NCI-H345 (cell line): ENCODE data around the gene NGFR.

Experiments used
- DNase-seq: peaks from one replicate; lab custom pipeline; 2025; lab: John Stamatoyannopoulos, UW

Gene NGFR

DNA sequence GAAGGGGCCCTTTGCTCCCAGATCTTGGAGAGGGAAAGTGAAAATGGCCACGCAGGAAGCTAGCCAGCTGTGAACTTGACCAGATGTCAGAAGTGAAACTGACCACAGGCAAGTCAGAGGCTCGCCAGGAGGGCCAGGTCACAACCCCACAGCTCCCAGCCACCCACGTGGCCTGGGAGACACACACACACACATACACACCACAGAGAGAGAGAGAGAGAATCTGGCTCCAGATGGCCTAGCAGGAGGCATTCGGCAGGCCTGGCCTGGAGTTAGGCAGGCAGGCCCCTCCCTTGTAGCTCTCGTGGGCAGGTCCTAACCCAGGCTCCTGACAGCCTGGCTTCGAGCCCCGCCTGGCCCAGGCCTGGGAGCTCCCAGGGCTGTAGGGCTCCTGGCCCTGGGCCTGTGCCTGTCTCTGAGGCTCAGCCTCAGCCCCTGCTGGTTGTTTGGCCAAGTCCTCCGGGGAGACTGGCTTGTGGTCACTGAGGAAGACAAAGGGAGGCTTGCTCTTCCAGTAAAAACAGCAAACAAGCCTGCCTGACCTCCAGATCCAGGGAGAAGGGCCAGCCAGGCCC is 20.2 kb downstream of the NGFR start:
- DNase-seq: no peak

DNA sequence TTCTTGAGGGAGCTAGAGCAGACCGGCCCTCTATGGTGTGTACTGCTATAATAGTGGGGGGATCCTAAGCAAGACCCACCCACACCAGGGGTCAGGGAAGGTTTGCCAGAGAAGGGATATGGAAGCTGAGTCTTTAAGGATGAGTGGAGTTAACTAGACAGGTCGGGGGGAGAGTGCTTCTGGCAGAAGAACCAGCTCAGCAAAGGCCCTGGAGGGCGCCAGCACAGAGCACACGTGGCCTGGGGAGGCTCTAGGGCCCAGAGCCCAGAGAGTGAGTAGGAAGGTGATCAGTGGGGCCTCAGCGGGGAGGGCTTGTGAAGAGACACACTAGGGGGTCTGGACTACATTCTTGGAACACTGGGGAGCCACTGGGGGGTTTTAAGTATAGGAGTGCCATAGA is 21.1 kb downstream of the NGFR start:
- DNase-seq: no peak

DNA sequence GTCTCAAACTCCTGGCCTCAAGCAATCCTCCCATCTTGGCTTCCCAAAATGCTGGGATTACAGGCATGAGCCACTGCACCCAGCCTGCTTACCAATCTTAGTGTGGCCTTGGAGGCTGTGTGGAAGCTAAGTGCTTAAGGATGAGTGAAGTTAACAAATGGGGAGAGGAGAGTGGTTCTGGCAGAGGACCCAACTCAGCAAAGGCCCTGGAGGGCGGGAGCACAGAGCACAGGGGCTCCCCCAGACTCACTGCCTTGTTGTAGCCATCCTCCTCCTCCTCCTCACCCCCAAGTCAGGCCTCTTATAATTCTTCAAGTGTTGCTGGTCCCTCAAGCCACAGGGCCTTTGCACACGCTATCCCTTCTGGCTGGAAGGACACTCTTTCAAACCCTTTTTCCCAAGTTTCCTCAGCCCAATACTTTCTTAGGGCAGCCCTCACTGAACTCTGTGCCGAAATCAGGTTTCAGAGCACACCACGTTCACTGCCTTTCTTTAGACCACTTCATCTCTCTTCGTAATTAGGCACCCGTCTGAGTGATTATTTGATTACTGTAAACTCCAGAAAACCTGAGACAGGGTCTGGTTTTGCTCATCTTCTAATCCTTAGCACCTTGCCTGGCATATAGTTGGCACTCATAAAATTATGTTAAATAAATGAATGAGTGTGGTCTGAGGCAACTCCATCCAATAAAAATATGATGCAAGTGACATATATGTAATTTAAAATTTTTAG is 23.4 kb downstream of the NGFR start:
- DNase-seq: no peak

DNA sequence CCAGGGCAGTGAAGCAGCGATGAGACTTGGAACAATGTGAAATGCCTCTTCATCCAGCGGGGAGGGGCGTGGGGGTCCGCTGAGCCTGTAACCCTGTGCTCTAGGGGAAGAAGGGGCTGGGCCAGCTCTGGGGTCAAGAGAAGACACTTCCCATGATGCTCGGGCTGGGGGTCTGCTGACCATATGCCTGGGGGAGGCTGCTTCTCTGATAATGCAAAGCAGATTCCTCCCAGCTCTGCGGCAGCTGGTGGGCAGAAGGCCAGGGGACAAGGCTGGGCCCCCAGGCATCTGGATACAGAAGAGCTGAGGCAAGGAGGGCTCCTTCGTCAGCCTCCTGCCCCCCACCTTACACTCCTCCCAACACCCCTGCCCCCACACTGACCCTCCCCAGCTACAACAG is 24.7 kb downstream of the NGFR start:
- DNase-seq: no peak

- DNase-seq: no peak
Measured at GRCh38 chr17:49520386-49521087, 25.4 kb downstream of the NGFR start.

- no peak for DNase-seq
Measured at GRCh38 chr17:49521088-49521450, 26.0 kb downstream of the NGFR start.

DNA sequence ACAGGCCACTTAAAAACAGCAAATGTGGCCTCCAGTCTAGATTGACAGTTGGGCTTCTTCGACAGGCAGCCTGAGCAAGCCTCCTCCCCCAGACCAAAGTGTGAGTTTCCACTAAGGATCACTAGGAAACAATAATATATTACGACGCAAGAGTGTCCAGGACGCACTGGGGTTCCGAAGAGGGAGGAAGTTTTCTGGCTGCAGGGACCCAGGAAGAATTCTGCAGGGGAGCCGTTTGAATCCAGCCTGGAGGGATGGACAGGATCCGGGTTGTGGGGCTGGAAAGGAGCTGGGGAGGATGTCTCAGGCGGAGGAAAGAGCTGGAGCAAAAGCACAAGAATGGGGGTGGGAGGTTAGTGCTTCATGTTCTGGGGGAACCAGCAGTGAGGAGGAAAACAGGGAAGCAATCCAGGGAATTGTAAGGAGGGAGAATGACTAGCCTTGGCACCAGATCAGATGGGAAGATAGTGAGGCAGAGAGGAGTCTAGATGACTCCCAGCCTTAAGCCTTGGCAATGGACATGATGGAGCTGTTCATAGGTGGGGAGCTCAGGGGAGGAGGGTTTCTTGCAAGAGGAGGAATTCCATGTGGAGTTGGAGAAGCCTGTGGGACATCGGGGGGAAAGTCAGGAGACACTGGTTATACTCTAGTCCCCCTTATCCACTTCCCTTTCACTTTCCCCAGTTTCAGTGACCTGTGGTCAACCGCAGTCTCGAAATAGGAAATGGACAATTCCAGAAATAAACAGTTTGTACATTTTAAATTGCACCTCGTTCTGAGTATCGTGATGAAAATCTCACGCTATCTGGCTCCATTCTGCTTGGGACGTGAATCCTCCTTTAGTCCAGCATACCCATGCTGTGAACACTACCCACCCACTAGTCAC is 26.6 kb downstream of the NGFR start:
- no peak for DNase-seq

GRCh38 chr17:49522357-49522890 is 27.3 kb downstream of the NGFR start:
- DNase-seq: no peak

DNA sequence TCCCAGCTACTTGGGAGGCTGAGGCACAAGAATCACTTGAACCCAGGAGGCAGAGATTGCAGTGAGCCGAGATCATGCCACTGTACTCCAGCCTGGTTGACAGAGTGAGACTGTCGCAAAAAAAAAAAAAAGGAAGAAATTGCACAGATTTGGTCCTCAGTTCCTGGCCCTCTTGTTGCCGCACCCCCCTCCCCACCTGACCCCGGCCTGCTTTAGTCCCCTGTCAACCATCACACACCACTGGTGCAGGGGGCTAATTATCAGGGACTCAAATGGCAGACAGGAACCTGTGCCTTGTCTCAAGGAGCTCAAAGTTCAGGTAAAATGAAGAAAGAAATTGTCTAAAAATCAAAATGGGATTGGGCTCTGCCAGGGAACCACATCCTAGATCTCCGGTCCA is 28.1 kb downstream of the NGFR start:
- DNase-seq: no peak

GRCh38 chr17:49523706-49524472 is 28.8 kb downstream of the NGFR start:
- no peak for DNase-seq

DNA sequence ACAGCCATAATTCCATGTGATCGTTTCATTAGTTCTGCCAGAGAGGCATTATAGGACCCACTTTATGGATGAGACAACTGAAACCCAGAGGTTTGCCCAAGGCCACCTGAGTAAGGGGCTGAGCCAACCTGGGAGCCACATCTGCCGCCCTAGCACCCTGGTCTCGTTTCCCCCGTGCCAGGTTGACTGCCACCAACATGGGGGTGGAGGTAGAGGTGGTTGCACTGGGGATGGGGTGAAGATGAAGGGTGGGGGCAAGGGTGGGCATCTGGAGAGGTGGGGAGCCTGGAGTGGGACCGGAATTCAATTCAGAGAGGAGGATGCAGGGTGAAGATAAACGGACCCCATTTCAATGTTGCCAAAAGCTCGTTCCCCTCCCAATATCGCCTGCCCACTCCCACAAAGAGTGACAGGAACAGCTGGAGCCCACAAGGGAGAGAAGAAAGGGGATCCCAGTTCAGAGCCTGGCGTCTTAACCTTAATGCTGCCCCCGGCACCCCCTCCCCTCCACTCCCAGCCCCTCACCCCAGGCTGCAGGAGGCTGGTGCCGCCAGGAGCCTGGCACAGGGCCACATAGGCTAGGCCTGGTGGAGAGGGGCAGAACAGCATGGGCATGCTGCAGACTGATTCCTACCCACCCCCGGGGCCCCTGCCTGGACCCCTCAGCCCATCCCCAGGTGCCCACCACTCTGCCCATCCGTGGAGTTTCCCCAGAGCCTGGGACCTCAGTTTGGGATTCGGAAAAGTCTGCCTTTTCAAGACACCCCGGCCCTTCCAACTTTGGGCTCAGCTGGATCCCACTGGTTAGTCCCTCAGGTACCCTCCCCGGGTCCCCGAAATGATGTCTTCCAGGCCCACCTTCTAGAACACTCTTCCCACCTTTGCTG is 29.6 kb downstream of the NGFR start:
- DNase-seq: no peak

DNA sequence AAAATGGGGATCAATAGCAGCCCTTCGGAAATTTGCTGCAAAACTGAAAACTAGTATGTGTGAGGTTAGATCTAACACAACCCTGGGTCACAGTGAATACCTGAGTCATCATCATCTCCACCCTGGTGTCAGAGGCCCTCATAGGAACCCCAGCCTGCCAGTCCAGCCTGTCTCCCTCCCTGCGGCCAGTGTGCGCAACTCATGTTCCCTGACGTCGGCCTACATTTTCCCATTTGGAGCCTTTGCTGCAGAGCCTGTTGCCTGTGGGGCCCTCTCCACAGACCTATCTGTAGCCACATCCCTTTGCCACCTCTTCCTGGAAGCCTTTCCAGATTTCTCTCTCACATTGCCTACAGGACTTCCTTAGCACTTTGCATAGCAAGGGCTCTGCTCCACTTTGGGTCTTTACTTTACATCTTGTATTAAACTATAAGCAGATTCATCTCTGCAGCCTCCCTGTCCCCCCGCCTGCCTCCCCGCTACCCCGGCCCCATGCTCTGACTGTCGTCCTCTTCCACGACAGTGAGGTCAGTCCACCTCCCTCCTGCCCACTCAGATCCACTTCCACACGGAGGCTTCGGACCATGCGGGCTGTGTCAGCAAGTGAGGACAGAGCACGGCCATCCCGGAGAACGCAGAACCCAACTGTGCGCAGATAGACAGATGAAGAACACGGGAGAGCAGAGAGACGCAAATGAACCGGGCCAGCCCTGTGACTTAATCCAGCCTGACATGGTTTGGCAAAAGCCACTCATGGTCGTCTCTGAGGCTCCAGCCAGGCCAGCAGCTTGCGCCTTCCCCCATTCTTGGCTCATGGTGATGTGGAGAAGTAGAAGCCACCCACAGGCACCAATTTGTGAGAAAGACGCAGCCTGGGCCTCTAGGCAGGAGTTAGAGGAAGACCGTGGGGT is 31.0 kb downstream of the NGFR start:
- DNase-seq: no peak

DNA sequence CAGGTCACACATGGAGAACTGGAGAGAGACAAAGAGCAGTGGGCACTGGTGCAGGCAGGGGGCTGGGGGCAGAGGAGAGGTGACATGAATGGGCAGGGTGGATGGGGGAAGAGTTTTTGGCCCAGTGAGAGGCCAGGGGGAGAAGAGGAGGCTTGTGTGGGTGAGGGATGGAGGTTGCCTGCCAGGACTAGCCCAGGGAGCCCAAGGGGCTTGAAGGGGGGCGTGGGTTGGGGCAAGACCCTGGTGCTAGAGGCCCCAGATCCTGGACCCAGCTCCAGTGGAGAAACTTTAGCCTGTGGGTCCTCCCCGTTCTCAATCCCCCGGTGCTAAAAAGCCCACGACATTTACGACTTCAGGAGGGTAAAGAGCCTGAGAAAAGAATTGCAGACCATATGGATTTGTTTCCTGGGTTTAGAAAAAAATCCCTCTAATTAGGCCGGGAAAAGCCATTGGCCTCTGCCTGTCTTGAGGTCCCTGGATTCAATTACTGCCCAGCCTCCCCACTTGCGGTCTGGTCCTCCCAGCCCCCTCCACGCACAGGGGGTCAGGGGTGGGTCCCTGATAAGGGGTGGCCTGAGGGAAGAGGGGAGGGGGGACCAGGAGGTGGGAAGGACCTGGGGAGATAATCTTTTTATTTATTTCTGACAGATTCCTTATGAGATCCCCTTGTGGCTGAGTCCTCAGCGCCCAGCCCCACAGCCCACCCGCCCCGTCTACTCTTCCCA is 33.0 kb downstream of the NGFR start:
- DNase-seq: no peak

DNA sequence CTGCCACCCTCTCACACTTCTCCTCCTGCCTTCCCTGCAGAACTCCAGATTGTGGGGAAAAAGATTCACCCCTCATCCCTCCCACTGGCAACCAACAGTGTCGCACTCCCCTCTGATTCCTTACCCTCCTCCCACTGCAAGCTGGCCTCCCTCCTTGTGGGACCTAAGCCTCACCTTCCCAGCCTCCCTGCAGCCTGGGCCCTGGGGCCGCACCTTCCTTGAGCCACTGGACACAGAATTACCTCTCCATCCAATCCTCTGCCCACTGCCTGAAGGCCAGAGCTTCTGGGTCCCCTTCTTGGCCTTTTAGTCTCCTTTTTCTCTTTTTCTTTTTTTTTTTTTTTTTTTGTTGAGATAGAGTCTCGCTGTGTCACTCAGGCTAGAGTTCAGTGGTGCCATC is 33.9 kb downstream of the NGFR start:
- no peak for DNase-seq

DNA sequence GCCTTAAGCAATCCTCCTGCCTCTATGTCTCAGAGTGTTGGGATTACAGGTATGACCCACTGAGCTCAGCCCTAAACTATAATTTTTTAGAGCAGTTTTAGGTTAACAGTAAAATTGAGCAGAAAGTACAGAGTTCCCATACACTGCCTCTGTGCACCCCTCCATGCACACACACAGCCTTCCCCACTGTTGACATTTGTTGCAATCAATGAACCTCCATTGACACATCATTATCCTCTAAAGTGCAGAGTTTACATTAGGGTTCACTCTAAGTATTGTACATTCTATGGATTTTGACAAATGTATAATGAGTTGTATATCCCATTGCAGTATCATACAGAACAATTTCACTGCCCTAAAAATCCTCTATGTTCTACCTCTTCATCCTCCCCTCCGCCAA is 35.0 kb downstream of the NGFR start:
- no peak for DNase-seq

- DNase-seq: no peak
Measured at GRCh38 chr17:49543860-49544259, 48.8 kb downstream of the NGFR start.

DNA sequence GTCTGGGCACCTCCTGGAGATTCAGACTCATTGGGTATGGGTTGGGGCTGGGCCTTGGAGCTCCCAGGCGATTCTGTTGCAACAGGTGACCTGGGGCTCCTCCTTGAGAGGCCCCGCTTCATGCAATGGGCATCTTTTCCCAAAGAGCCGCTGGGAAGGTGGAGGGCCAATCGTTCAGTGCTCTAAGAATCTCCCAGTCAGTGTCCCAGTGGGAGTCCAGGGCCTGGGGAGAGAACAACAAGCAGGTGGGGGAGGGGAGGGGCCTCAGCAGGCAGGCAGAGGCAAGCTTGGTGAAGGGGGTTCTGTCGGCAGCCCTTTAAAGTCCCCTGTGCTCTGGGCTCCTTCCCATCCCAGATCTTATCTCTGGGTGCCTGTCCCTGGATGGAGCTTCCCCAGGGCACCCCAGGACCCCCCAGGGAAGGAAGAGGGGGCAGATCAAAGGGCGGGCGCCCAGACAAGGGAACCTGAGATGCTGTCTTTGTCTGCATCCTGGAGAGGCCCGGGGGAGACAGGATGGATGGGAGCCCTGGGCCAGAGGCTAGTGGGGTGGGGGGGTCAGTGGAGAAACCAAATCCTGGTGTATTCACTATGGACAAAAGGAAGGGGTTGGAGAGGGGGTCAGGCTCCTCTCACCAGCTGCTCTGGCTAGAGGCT is 50.0 kb downstream of the NGFR start:
- DNase-seq: no peak
